NK-92 (cell line): ENCODE results near the gene EIF2AK3.

Experiments
- DNase-seq: peaks from one replicate; lab custom pipeline; 2025; ENCODE audit not compliant: unreplicated experiment; lab: John Stamatoyannopoulos, UW

EIF2AK3 gene

GRCh38 chr2:88545118-88545517 lies 82.1 kb downstream of the EIF2AK3 start:
- no peak for DNase-seq

GRCh38 chr2:88543541-88544057 lies 83.7 kb downstream of the EIF2AK3 start:
- no peak for DNase-seq

DNA sequence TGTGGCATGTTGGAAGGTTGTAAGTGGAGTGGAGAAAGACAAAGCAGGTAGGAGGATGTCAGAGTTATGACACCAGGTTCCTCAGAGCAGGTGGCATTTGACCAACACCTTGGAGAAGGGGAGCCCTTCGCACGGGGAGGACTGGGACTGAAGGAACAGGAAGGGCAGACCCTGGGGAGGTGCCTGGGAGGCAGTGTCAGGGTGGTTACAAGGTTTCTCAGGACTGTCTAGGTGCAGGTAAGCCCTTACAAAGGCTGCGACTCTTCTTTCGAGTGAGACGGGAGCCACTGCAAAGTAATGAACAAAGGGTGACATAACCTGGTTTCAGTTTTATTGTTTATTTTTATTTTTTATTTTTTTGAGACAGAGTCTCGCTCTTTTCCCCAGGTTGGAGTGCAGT lies 84.6 kb downstream of the EIF2AK3 start:
- no peak for DNase-seq

- no peak for DNase-seq
Observed at GRCh38 chr2:88540346-88540745, 86.9 kb downstream of the EIF2AK3 start.

DNA sequence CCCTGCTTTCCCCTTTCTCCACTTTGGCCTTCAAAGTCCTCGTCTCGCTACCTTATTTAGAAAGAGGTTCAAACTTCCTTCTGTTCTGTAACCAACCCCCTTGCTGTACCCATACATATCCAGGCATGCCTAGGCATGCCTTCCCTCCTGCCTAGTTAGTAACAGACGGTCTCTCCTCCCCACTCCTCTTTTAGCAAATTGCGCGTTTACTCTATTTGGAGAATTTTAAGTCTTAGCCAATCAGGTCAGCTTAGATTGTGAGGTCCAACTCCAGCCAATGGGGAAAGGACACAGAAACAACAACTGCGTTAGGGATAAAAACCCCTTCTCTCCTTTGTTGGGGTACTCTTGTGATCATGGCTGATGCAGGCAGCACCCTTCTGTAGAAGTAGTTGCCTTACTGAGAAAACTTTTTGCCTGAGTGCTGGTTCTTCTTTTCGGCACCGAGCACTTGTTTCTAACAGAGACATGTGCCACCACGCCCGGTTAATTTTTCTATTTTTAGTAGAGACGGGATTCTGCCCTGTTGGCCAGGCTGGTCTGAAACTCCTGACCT lies 88.8 kb downstream of the EIF2AK3 start:
- no peak for DNase-seq

- DNase-seq, result no peak
Observed at GRCh38 chr2:88537640-88538039, 89.6 kb downstream of the EIF2AK3 start.

DNA sequence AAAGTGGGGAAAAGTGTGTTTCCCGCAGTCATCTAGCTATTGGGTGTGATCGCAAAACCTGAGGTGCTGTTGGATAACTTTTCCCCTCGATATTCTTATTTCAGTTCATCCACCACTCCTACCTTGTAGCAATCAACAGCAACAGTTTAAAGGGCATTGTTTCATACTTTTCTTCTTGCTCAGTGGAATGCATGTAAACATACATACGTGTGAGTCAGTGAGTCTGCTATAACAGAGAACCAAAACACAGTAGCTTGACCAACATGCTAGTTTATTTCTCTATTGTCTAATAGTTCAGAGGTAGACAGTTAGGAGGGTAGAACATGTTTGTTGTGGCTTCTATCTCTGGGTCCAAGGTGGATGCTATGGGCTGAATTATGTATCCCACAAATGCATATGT lies 97.2 kb downstream of the EIF2AK3 start:
- DNase-seq, result no peak

DNA sequence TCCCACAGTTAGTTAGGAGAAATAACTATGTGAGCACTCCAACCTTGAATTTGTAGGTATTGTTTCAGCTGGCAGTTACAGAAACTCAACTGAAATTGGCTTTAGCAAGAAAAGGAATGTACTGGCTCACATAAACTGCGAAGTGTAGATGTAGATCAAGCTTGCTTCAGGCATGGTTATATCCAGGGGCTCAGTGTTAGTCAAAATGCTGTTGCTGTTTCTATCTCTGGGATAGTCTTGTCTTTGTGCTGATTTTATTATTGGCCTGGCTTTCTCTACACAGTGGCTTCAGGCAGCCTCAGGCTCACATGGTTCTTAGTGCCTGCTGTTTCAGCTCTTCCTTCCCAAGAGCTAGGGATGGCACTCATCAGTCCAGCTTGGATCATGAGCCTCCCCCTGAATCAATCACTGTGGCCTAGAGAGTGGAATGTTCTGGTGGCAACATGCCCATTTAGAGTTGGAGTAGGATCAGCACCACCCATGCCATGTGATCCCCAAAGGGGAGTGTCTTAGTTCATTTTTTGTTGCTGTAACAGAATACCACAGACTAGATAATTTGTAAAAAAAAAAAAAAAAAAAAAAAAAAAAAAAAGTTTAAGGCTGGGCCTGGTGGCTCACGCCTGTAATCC lies 105.7 kb downstream of the EIF2AK3 start:
- DNase-seq, result no peak

- no peak for DNase-seq
Observed at GRCh38 chr2:88517759-88518201, 109.5 kb downstream of the EIF2AK3 start.
